Sciatic nerve (tissue), 2 donors: ENCODE measurements around the gene SLC35F3. TPM values are rescaled to one million over a fixed set of nuclear protein-coding genes. Genes with fewer than 3 reads are reported as not detected.
"Not testable (repeated sequence)": the region's sequence is repeated elsewhere in the genome, so short reads cannot be mapped to it uniquely, and the experiment has no call there.

ENCODE experiments used
- ATAC-seq: fragments of 200-7000 bp; cut with Tn5 transposase; one replicate; pipeline ENCODE4 v1.9.1; 2020; ENCODE audit warnings: mild to moderate bottlenecking, moderate library complexity
- DNase-seq: peaks from one replicate; pipeline ENCODE4 v3.0.0-alpha.2; 2020; ENCODE audit warnings: low spot score
- intact Hi-C: fragments of 100-400 bp; cut with DNase I; formaldehyde crosslinking; loops from one replicate; pipeline ENCODE4 v1.14.2; 2022
- total RNA-seq: library from RNA; stranded (reverse); fragmentation: NEBNext Ultra II Directional; extraction: Animal tissue kit (Norgen Biotek cat#: 25700); gene quantifications from one replicate; pipeline ENCODE4 v1.2.1, GENCODE V29; 2021
- donor health status: DM: no; HTN: no; CAD: no.
- donor health status: DM: no; HTN: no; CAD: no.

SLC35F3 gene
- total RNA-seq, 1 donor from 2014 or later: not detected

GRCh38 chr1:234201600-234201999 lies 297.1 kb downstream of the SLC35F3 start:
- ATAC-seq (no peak), DNase-seq (no peak)
- intact Hi-C loops: no loop called here

- ATAC-seq: no peak
Measured at GRCh38 chr1:234205966-234206365, 301.5 kb downstream of the SLC35F3 start.

GRCh38 chr1:234206651-234207284 lies 302.3 kb downstream of the SLC35F3 start:
- intact Hi-C loops: no loop called here
- DNase-seq (no peak), ATAC-seq (peak; percentile 65)

More at GRCh38 chr1:234205966-234206365, 301.5 kb downstream of the SLC35F3 start:
- no peak for DNase-seq
- intact Hi-C loops: no loop called here

GRCh38 chr1:234208351-234208750 lies 303.9 kb downstream of the SLC35F3 start:
- intact Hi-C loops: no loop called here
- DNase-seq (no peak), ATAC-seq (no peak)

- DNase-seq (no peak), ATAC-seq (no peak)
- intact Hi-C loops: no loop called here
Measured at GRCh38 chr1:234208791-234209190, 304.3 kb downstream of the SLC35F3 start.

- DNase-seq, intact Hi-C loops, ATAC-seq: not testable (repeated sequence)
Measured at GRCh38 chr1:234210429-234210828, 306.0 kb downstream of the SLC35F3 start.

- ATAC-seq, intact Hi-C loops, DNase-seq: not testable (repeated sequence)
Measured at GRCh38 chr1:234211855-234212254, 307.4 kb downstream of the SLC35F3 start.

- no peak for ATAC-seq
- intact Hi-C loops: no loop called here
- DNase-seq: no peak
Measured at GRCh38 chr1:234212764-234213657, 308.5 kb downstream of the SLC35F3 start.

GRCh38 chr1:234213658-234214128 lies 309.2 kb downstream of the SLC35F3 start:
- ATAC-seq (peak; percentile 49), DNase-seq (no peak)
- intact Hi-C loops: no loop called here

- intact Hi-C loops: no loop called here
- DNase-seq (peak; percentile 60), ATAC-seq (peak; percentile 74)
Measured at GRCh38 chr1:234214129-234214910, 309.8 kb downstream of the SLC35F3 start.

GRCh38 chr1:234214911-234215892 lies 310.7 kb downstream of the SLC35F3 start:
- no peak for DNase-seq
- intact Hi-C loops: no loop called here
- ATAC-seq: peak; percentile 30

- DNase-seq (no peak), ATAC-seq (no peak)
- intact Hi-C loops: no loop called here
Measured at GRCh38 chr1:234216116-234216703, 311.7 kb downstream of the SLC35F3 start.

- no peak for ATAC-seq
- intact Hi-C loops: no loop called here
- no peak for DNase-seq
Measured at GRCh38 chr1:234217316-234217840, 312.9 kb downstream of the SLC35F3 start.

GRCh38 chr1:234218078-234218477 lies 313.6 kb downstream of the SLC35F3 start:
- intact Hi-C loops: no loop called here
- DNase-seq (no peak), ATAC-seq (no peak)

- no peak for ATAC-seq
- intact Hi-C loops: no loop called here
- DNase-seq: no peak
Measured at GRCh38 chr1:234219711-234220110, 315.2 kb downstream of the SLC35F3 start.

GRCh38 chr1:234221601-234222000 lies 317.1 kb downstream of the SLC35F3 start:
- DNase-seq (no peak), ATAC-seq (no peak)
- intact Hi-C loops: no loop called here

GRCh38 chr1:234222561-234223280 lies 318.2 kb downstream of the SLC35F3 start:
- intact Hi-C loops: no loop called here
- DNase-seq (no peak), ATAC-seq (no peak)
